GM12878 (cell line): ENCODE measurements around the gene TELO2. TPM values are rescaled to one million over a fixed set of nuclear protein-coding genes. Genes with fewer than 3 reads are reported as not detected.

ENCODE experiments used
- ATAC-seq: fragments of 200-7000 bp; cut with Tn5 transposase; 3 replicates; pipeline ENCODE4 v1.9.1; 2020; ENCODE audit warnings: mild to moderate bottlenecking, moderate library complexity
- BruUV-seq: library from RNA; stranded (reverse); fragments of 400-500 nt; replicated peaks from 2 replicates; lab custom pipeline; 2021; lab: Mats Ljungman, UMichigan
- CTCF ChIA-PET: fragments of 300-600 bp; sonication (Branson Sonifier 250); formaldehyde crosslinking; extraction: SDS; loops from one replicate; lab custom pipeline; 2021; ENCODE audit warnings: inconsistent platforms; lab: Yijun Ruan, JAX
- POLR2A ChIA-PET: fragments of 350-600 bp; formaldehyde crosslinking; extraction: SDS; loops from one replicate; lab custom pipeline; 2021; ENCODE audit warnings: inconsistent platforms; lab: Charles Lee
- RAD21 ChIA-PET: fragments of 300-600 bp; sonication (Branson Sonifier 250); formaldehyde crosslinking; loops from one replicate; lab custom pipeline; 2023; ENCODE audit warnings: antibody characterized with exemption; ENCODE audit not compliant: unreplicated experiment; lab: Charles Lee
- SMC1A ChIA-PET: fragments of 300-600 bp; sonication (Branson Sonifier 250); formaldehyde crosslinking; loops from one replicate; lab custom pipeline; 2023; ENCODE audit not compliant: unreplicated experiment, uncharacterized antibody; lab: Charles Lee
- DNase-seq: peaks from one replicate; pipeline ENCODE4 v3.0.0-alpha.2; 2011; ENCODE audit warnings: low read depth, low spot score
- FAIRE-seq: peaks from 3 replicates; lab custom pipeline; 2011; peaks lifted over from hg19 to GRCh38; lab: Jason Lieb, UNC
- H2AFZ ChIP-seq: 2 replicates; pipeline ENCODE4 v1.6.0; 2011; ENCODE audit warnings: low read depth, low read length, control low read depth; ENCODE audit not compliant: control insufficient read depth
- H3K27ac ChIP-seq: 2 replicates; pipeline ENCODE4 v1.5.1; 2011; ENCODE audit warnings: control low read depth; ENCODE audit not compliant: control insufficient read depth, insufficient read depth
- H3K27me3 ChIP-seq, 2 experiments: replicated peaks in 1 of 2; 2 replicates each; pipeline versions ENCODE4 v1.6.0 to v1.6.1; 2011; ENCODE audit warnings: low read length in 1 of 2; ENCODE audit not compliant: control insufficient read depth in 2 of 2, insufficient read depth in 2 of 2
- H3K36me3 ChIP-seq, 2 experiments: 2 replicates each; pipeline ENCODE4 v1.5.1; 2011; ENCODE audit warnings: low read length in 1 of 2; ENCODE audit not compliant: control insufficient read depth in 2 of 2, insufficient read depth in 2 of 2
- H3K4me1 ChIP-seq: 2 replicates; pipeline ENCODE4 v1.6.1; 2011; ENCODE audit warnings: mild to moderate bottlenecking, low read length, moderate library complexity, mixed read lengths; ENCODE audit not compliant: control insufficient read depth, insufficient read depth
- H3K4me2 ChIP-seq: 2 replicates; pipeline ENCODE4 v1.6.0; 2011; ENCODE audit warnings: control low read depth; ENCODE audit not compliant: control insufficient read depth, insufficient read depth
- H3K4me3 ChIP-seq: fragments of 200-600 bp; sonication (generic); 2 replicates; pipeline ENCODE4 v1.5.1; 2016
- H3K79me2 ChIP-seq: 2 replicates; pipeline ENCODE4 v1.6.0; 2011; ENCODE audit warnings: low read length; ENCODE audit not compliant: control insufficient read depth, insufficient read depth
- H3K9ac ChIP-seq: 2 replicates; pipeline ENCODE4 v1.8.0; 2011; ENCODE audit warnings: low read length, control low read depth, mixed read lengths; ENCODE audit not compliant: control insufficient read depth, insufficient read depth
- H3K9me3 ChIP-seq: replicated peaks from 3 replicates; pipeline ENCODE4 v1.5.1; 2011; ENCODE audit warnings: mild to moderate bottlenecking, low read length; ENCODE audit not compliant: control insufficient read depth, insufficient read depth
- H4K20me1 ChIP-seq: 2 replicates; pipeline ENCODE4 v1.6.0; 2011; ENCODE audit not compliant: control insufficient read depth, insufficient read depth
- ASH2L ChIP-seq: fragments of 300-600, 200-600 bp; sonication (generic); IDR thresholded peaks from 2 replicates; pipeline ENCODE4 v1.6.1; 2017; ENCODE audit warnings: low read depth, mild to moderate bottlenecking, borderline replicate concordance
- BACH1 ChIP-seq: fragments of 450-650 bp; IDR thresholded peaks from 2 replicates; pipeline ENCODE4 v1.6.1; 2017; ENCODE audit warnings: mild to moderate bottlenecking, borderline replicate concordance
- BCL11A ChIP-seq: IDR thresholded peaks from 2 replicates; pipeline ENCODE4 v1.6.1; 2011; ENCODE audit warnings: low read depth, low read length
- CBX5 ChIP-seq: sonication (generic); IDR thresholded peaks from 2 replicates; pipeline ENCODE4 v1.6.1; 2016; ENCODE audit warnings: low read depth, moderate library complexity, mild to moderate bottlenecking, inconsistent platforms
- CHD4 ChIP-seq: fragments of 200-600 bp; sonication (generic); IDR thresholded peaks from 2 replicates; pipeline ENCODE4 v1.6.1; 2016; ENCODE audit warnings: mild to moderate bottlenecking
- E2F4 ChIP-seq: IDR thresholded peaks from 2 replicates; pipeline ENCODE4 v1.6.1; 2012; ENCODE audit warnings: low read depth, low read length, improper control_type of control experiment
- EGR1 ChIP-seq, 2 experiments: IDR thresholded peaks; 1 replicate in 1 of 2; 2 replicates in 1 of 2; pipeline ENCODE4 v1.6.1; 2011 to 2012; ENCODE audit warnings: low read depth in 2 of 2, low read length in 2 of 2, borderline replicate concordance in 1 of 2, mild to moderate bottlenecking in 1 of 2, moderate library complexity in 1 of 2
- IKZF2 ChIP-seq, 2 experiments: fragments of 450-650 bp; IDR thresholded peaks; 2 replicates each; pipeline ENCODE4 v1.6.1; 2017; ENCODE audit warnings: mild to moderate bottlenecking in 2 of 2, moderate library complexity in 2 of 2
- KLF5 ChIP-seq: fragments of 450-650 bp; IDR thresholded peaks from 2 replicates; pipeline ENCODE4 v1.6.1; 2014; ENCODE audit warnings: mild to moderate bottlenecking; ENCODE audit not compliant: partially characterized antibody
- PBX3 ChIP-seq: IDR thresholded peaks from 2 replicates; pipeline ENCODE4 v1.6.1; 2011; ENCODE audit warnings: mild to moderate bottlenecking, low read depth, low read length, moderate library complexity; ENCODE audit not compliant: insufficient replicate concordance
- RAD21 ChIP-seq: IDR thresholded peaks from 2 replicates; pipeline ENCODE4 v1.6.1; 2011; ENCODE audit warnings: mild to moderate bottlenecking, low read depth, low read length, moderate library complexity; ENCODE audit not compliant: insufficient read depth
- RUNX3 ChIP-seq: IDR thresholded peaks from 2 replicates; pipeline ENCODE4 v1.6.1; 2012; ENCODE audit warnings: low read length, inconsistent platforms
- ZBTB11 ChIP-seq: fragments of 450-650 bp; formaldehyde crosslinking; IDR thresholded peaks from 2 replicates; pipeline ENCODE4 v1.5.0; 2022; ENCODE audit warnings: mild to moderate bottlenecking, missing genetic modification characterization
- ZNF592 ChIP-seq: fragments of 450-650 bp; IDR thresholded peaks from 2 replicates; pipeline ENCODE4 v1.6.1; 2017; ENCODE audit warnings: mild to moderate bottlenecking, moderate library complexity
- ZNF622 ChIP-seq: fragments of 450-650 bp; IDR thresholded peaks from 2 replicates; pipeline ENCODE4 v1.6.1; 2017; ENCODE audit warnings: mild to moderate bottlenecking, inconsistent platforms
- ZZZ3 ChIP-seq: IDR thresholded peaks from 2 replicates; pipeline ENCODE4 v1.6.1; 2011; ENCODE audit warnings: low read depth; ENCODE audit not compliant: control insufficient read depth, insufficient read length
- WGBS: methylation state at CpG from one replicate; pipeline ENCODE4 v1.1.6; 2016; ENCODE audit warnings: low lambda C conversion rate; ENCODE audit not compliant: insufficient replicate concordance, insufficient coverage; ENCODE audit errors: missing lambda C conversion rate; 5-methylcytosine and 5-hydroxymethylcytosine counted together
- in situ Hi-C: fragments of 300-500 bp; cut with MboI; formaldehyde crosslinking; loops from 9 replicates; pipeline ENCODE4 v1.14.3; 2018; ENCODE audit warnings: mixed read lengths
- intact Hi-C: fragments of 100-400 bp; cut with micrococcal nuclease; formaldehyde crosslinking; loops from one replicate; pipeline ENCODE4 v1.14.2; 2022; ENCODE audit not compliant: unreplicated experiment
- polyA plus RNA-seq, 11 experiments: library from polyadenylated mRNA; depleted of rRNA in 4 of 11; unstranded in 6 of 11; stranded (reverse) in 5 of 11; fragments of >200 nt; fragmentation: Nextera tagmentation in 4 of 11; fragmentation: Illumina TruSeq in 1 of 11; extraction: Ambion mirVana in 4 of 11; extraction: Trizol in 1 of 11; gene quantifications; 1 replicate in 1 of 11; 2 replicates in 10 of 11; pipeline versions ENCODE4 v1.2.1 to v1.2.3, GENCODE V29; 2011 to 2016; ENCODE audit warnings: inconsistent platforms in 2 of 11, missing spikeins in 2 of 11, low read depth in 1 of 11
- total RNA-seq, 4 experiments: library from RNA; depleted of rRNA in 3 of 4; stranded (reverse); fragments of >200 nt in 3 of 4; fragmentation: Illumina TruSeq in 1 of 4; extraction: Trizol in 1 of 4; gene quantifications; 2 replicates each; pipeline versions ENCODE4 v1.2.1 to v1.2.3, GENCODE V29; 2013 to 2021

The TELO2 gene
- total and polyA plus RNA-seq, 10 of the 15 experiments (the other 5 are each of a cell fraction or from before 2014, with no cell fraction given): 0.55 to 72.8 (median 18.6) TPM

GRCh38 chr16:1453316-1453715 lies 39.8 kb upstream of the TELO2 start:
- Histone ChIP-seq H3K9ac (no peak overlapping the region), H3K79me2 (no peaks in the 10 kb centered on the region), H3K9me3 (no peaks in the 10 kb centered on the region), H3K36me3 (no peaks in the 10 kb centered on the region; a peak in 3 of 4 replicates), H3K27me3 (no peaks in the 10 kb centered on the region), H3K4me3 (no peak overlapping the region), H4K20me1 (no peaks in the 10 kb centered on the region), H3K4me2 (no peak overlapping the region), H3K4me1 (peaks cover under 1% of the 10 kb centered on the region), H2AFZ (no peak overlapping the region), H3K27ac (no peak overlapping the region)
- RAD21 ChIA-PET: no interaction called here
- in situ Hi-C loops: no loop called here
- intact Hi-C loops: no loop called here
- FAIRE-seq (no peak), DNase-seq (no peak), ATAC-seq (no peak)
- POLR2A ChIA-PET: no interaction called here
- CTCF ChIA-PET: no interaction called here
- no TSS peak for BruUV-seq
- WGBS: 92% methylated on average over 16 of the region's 19 CpGs
- SMC1A ChIA-PET: no interaction called here
- TF ChIP-seq RAD21: no peak
- TF ChIP-seq RUNX3: no peak
- TF ChIP-seq KLF5: no peak
- no peak for TF ChIP-seq BACH1
- TF ChIP-seq ZZZ3: no peak
- no peak for TF ChIP-seq PBX3
- TF ChIP-seq CHD4: no peak
- no peak for TF ChIP-seq ZBTB11 (CRISPR knock-in tag)
- no peak for TF ChIP-seq CBX5
- no peak for TF ChIP-seq E2F4
- TF ChIP-seq IKZF2 (IDR thresholded peaks at IDR 0.05): no peak
- TF ChIP-seq ZNF592: no peak
- TF ChIP-seq EGR1 (IDR thresholded peaks at IDR 0.05; ENCODE audit: borderline replicate concordance in 1 of 2, low read depth in 2 of 2, low read length in 2 of 2): no peak
- TF ChIP-seq ASH2L: no peak
- no peak for TF ChIP-seq BCL11A
- TF ChIP-seq ZNF622: no peak
